GM19240 (cell line): ENCODE results near the gene FAIM2.
A peak's percentile ranks its signal among the peaks of the same experiment; 100 is the strongest.
"Not testable (repeated sequence)": the region's sequence is repeated elsewhere in the genome, so short reads cannot be mapped to it uniquely, and the experiment has no call there.

Experiments
- DNase-seq: peaks from one replicate; pipeline ENCODE4 v3.0.0; 2011; ENCODE audit warnings: low spot score; ENCODE audit not compliant: insufficient read length

FAIM2 gene

DNA sequence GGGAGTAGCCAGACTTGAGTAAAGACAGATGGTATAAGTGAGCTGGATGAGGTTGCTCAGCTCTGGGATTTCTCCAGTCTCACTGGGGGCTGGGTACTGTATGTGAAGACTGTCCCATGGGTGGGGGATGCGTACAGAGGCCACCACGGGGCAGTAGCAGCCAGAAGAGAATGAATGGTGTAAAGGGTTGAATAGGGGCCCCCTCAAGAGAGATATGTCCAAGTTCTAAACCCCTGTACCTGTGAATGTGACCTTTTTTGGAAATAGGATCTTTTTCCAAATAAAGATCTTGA, 39.0 kb downstream of the FAIM2 start:
- DNase-seq = no peak

DNA sequence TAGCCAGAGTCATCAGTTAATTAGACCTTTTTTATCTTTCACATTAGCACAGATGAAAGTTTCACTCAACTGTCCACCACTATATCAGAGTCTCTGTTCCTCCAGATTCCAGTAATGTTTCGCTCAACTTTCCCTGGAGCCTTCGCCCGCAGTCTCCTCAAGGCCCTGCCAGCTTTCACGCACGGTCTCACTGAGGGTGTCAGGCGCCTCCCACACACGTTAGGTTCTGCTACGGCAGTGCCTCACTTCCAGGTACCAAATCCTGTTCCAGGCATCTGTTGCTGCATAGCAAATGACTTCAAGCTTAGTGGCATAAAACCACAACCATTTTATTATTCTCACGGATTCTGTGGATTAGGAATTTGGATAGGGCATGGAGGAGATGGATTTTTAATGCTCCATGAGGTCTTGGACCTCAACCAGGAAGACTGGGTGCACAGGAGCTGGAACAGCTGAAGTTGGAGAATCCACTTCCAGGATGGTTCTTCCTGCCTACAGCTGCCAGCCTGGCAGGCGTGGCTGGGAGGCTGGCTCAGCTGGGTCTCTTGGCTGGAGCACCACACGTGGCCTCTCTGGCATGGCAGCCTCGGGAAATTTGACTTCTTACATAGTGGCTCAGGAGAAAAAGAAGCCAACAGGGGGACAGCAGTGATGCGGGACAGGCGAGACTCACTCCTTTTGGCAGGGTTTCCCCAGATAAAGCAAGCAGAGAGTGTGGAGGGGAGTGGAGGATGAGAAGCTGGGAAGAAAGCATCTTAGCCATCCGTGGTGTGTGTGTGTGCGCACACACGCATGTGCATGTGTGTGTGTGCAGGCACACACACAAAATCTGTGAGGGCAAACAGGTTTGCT, 39.5 kb downstream of the FAIM2 start:
- no peak for DNase-seq

GRCh38 chr12:49860921-49861320, 42.8 kb downstream of the FAIM2 start:
- not testable (repeated sequence) for DNase-seq

DNA sequence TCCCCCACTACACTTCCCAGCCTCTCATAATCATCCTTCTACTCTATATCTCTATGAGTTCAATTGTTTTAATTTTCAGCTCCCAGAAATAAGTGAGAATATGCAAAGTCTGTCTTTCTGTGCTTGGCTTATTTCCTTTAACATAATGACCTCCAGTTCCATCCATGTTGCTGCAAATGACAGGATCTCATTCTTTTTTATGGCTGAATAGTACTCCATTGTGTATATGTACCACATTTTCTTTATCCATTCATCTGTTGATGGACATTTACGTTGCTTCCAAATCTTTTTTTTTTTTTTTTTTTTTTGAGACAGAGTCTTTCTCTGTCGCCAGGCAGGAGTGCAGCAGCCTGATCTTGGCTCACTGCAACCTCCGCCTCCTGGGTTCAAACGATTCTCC, 47.8 kb downstream of the FAIM2 start:
- DNase-seq = not testable (repeated sequence)

- no peak for DNase-seq
These were observed 48.7 kb downstream of the FAIM2 start for GRCh38 chr12:49854976-49855375.

DNA sequence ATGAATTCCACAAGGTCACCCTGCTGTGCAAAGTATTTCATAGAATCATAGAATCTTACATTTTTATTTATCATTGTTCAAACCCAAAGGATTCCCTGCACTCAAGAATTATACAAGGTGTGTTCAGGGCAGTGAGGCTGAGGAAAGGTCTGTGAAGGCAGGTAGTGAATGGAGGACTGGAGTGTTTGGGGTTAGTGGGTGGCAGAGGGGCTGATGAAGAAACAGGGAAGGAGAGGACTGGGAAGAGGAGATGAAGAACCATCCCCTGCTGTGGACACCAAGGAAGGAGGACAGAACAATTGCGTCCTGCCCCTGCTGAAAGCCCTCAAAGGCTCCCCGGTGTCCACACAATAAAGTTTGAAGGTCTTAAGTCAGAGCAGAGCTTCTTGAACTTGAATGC, 50.0 kb downstream of the FAIM2 start:
- DNase-seq = no peak

DNA sequence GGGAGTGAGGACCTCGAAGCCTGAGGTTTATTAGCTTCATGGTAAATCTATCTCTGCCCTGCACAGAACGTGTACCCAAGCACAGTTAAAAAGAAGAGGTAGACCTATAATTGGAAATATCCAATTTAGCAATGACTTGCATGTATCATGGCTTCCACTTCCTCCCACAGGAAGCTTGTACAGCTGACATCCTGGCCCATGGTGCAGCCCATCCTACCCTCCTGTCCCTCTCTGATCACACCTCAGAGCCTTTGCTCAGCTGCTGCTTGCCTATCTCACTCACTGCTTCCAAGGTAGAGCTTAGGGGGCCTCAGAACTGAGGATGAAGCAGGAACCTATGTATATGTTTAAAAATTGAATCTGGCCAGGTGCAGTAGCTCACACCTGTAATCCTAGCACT, 56.5 kb downstream of the FAIM2 start:
- DNase-seq = no peak

DNA sequence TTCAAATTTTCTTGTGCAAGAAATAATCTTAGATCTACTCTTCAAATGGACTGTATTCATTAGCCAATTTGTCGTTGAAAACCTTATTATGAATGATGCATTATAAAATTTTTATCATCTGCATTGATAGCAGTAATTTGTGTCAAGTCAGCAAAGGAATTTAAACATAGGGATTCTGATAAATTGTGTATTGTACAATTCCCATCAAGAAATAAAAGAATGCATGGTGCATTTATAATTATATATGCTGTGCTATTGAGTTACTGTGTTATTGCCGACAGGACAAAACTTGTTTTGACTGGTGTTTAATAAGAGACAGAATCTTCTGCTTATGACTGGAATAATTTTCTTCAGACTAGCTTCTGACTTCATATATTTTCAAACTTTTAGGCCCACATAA, 57.7 kb downstream of the FAIM2 start:
- DNase-seq = no peak

DNA sequence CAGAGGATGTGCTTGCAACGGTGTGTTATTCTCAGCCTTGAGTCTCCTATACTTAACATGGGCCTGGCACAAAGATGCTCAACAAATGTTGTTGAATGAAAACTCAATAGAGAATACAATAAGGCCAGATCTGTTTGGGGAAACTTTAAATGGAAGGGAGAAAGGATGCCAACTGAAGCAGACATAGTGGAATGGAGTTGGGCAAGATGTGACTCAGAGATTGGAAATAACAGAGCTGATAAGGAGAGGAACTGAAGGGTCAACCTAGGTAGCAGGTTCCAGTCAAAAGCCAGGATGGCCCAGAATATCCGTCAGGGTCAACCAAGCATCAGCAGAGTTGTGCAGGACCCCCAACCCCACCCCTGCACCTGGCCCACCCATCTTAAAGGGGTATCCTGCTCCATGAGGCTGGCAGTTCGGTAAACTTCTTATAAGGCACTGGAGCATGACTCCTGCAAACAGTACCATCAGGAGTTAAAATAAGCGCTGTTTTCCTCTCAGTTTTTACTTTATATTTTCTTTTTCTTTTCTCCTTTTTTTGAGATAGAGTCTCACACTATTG, 59.7 kb downstream of the FAIM2 start:
- no peak for DNase-seq

GRCh38 chr12:49843411-49843810, 60.3 kb downstream of the FAIM2 start:
- no peak for DNase-seq

DNA sequence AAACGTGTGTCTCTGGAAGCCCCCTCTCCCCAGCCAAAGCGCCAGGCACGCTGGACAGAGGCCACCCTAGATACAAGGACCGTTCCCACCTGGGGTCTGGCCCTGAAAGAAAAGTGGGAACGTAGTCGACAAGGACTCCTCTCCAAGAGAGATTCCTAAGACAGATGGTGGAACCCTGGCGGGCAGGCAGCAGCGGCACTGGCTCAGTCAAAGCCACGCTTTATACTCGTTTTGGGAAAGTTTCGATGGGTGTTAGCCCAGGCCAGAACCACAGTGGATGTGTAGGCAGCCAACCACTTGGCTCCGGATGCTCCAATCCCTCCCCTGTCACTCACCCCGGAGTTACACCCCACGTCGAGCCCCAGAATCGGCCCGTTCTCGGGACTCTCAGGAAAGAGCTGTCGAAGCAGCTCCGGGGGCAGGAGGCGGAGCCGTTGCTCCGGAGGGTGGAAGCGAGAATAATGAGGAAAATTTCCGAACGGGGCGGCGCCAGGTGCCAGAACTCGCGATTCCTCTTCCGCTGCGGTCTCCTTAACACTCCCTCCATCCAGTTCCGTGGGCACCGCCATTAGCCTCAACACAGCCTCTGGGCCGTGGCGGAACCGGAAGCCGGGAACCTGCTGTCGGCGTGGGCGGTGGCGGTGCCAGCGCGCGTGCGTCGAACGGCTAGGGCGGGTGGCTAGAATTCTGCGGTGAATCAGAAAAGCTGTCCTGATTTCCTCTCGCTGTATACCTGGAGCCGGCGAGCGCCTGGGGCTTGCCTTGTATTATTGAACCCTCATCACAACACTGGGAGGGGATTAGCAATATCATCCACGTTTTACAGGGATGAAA, 61.0 kb downstream of the FAIM2 start, which contains the start of gene BCDIN3D:
Gene BCDIN3D, minus strand, starts transcription at position 588 of the 834 bp plus-strand sequence. Its CDS starts 19 bp downstream, at position 569.
- peak; percentile 70 for DNase-seq

DNA sequence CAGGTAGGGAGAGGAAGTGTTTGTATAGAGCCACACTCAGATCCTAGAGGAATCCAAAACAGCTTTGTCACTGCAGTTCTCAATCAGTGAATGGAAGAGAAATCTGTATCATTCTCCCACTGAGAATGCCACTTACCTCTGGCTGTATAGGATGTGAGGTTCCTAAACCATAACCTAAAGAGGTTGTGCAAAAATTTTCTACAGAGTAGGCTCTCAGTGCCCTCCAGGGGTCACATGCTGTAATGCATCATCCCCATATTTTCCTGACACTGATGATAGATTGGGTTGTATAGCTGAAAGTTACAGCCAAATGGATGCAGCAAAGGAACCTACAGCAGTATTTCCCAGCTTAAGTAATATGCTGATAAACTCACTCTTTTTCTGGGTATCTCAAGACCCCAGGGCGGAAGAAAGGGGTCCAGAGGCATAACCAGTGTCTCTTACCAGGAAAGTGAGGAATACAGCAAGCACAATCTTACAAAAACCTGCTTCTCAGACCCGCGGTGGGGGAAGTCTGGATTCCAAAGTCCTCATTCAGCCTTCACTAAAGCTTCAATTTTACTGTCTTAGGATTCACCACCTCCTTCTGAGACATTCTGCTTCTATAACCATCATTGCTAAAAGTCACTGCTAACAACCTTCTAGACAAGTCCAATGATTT, 64.6 kb downstream of the FAIM2 start:
- DNase-seq = no peak

DNA sequence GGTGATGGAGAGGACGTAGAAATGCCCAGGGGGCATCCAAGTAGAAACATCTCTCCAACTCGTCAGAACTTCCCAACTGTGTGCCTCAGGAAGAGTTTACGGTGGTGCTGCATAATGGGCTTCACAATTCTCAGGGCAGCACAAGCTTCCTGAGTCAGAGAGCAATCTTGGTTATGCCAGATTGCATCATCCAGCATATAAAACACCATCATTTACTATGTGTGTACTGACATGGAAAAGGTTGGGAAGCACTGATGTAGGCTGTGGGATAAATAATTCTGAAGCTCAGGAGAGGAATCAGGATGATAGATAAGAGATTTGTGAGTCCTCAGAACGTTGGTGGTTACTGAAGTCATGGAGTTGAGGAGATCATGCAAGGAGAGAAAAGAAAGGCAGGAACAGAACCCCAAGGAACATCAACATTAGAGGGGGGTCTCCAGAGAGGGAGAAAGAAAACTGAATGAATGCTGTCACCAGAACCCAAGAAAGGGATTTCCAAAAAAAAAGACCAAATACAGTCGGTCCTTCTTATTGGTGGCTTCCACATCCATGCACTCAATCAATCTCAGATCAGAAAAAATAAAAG, 70.8 kb downstream of the FAIM2 start:
- no peak for DNase-seq

DNA sequence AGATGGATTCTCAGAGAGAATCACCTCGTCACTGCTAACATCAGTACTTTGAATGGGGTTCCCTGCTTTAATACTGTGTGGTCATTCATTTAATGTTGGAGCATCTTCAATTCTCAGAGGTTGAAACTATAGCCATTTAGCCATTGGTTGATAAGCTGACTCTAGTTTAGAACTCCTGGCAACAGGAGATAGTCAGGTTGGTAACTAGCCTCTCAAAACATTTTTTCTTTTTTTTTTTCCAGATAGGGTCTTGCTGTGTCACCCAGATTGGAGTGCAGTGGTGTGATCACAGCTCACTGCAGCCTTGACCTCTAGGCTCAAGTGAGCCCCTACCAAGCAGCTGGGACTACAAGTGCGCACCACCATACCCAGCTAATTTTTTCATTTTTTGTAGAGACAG, 72.0 kb downstream of the FAIM2 start:
- DNase-seq = no peak

DNA sequence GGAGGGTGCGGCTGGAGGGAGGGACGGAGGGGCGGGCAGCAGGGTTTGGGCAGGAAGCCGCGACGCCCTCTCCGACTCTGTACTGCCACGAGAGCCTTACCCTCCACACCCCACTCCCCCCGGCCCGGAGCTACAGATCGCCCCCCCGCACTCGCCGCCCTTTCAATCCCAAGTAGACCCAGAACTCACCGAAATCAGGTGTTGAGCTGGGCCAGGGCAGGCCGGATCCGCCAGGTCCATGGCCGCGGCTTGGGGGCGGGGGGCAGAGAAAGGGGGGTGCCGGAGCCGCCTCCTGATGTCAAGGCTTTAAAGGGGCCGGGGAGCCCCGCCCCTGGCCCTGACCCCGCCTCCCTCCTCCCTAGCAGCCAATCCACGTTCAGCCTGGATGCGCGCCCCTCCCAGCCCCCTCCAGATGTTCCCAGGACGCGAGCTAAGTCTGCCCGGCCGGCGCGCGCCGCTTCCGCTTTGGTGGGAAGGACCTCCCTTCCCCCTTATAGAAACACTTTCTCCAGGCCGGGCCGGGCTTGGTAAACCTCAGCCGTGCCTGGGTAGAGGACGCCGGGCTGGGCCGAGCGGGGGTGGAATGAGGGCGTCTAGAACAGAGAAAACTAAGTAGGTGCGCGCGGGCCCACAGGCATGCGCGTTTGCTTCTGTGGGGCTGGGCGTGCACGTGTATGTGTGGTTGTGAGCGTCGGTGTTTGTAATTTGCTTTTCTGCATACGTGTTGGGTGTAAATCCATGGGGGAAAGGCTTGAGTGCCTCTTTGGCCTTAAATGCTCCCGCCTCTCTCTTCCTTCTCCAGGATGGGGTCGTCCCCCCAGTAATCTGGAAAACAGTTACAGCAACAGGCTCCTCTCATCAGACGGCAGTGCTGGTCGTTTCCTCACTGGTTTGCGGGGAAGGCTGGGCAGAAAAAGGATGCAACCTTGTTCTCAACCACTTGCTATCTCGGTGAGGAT, 75.3 kb downstream of the FAIM2 start, which contains the start of gene NCKAP5L:
Gene NCKAP5L, minus strand, starts transcription at position 281 of the 959 bp plus-strand sequence. CDS start 24,369 bp downstream, outside the sequence.
- peak; percentile 81 for DNase-seq

GRCh38 chr12:49827401-49828099, 76.2 kb downstream of the FAIM2 start:
- no peak for DNase-seq

DNA sequence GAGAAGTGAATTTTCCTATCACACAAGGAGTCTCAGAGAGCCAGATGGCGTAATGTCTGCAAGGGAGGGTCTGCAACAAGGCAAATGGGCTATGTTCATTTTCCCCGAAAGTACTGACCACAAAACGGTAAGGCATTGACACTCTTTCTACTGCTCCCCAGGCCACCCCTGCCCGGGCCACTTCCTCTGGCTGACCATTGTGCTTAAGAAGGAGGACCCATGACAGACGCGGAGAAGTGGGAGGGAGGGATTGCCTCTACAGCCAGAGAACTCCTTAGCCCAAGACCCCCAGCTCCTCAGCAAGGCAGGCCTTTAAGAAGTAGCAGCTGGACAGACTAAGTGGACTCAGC, 76.7 kb downstream of the FAIM2 start:
- DNase-seq = no peak

GRCh38 chr12:49825971-49826421, 77.7 kb downstream of the FAIM2 start:
- DNase-seq = no peak

DNA sequence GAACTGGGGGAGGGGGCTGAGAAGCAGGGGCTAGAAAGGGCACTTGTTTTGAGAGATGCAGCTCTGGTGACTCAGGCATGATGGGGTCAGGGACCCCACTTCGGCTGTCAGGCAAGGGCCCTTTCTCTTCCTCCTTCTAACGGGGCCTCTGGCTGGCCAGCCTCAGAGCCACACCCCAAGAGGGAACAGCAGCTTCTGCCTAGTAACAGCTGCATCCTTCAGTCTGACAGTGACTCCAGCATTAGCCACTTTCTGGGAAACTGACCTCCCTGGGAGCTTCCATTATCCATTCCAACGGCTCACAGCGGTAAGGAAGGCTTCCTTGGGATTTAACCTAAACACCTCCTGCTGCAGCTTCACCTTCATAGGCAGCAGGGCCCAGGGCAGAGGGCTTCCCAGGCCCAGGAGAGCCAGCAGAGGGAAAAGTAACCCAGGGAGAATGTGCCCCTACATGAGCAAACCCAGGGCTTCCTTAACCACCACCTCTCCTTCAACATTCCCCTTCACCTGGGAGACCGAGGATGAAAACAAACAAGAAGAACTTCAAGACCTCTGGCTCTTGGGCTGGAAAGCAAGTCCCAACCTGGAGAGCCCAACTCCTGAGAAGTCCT, 78.2 kb downstream of the FAIM2 start:
- no peak for DNase-seq
